Measurements from ENCODE around the gene DEFB119. TPM values are rescaled to one million over a fixed set of nuclear protein-coding genes. Genes with fewer than 3 reads are reported as not detected.

The DEFB119 gene
- total RNA-seq, 1 donor from 2014 or later: not detected

Other genes starting within 250 kb of the DEFB119 start
- gene DEFB115, start 132.9 kb downstream of the DEFB119 start, total RNA-seq: not detected in 2 replicates
- gene DEFB116, start 82.0 kb downstream of the DEFB119 start, total RNA-seq: not detected in 2 replicates
- not detected in 2 replicates for gene DEFB118, start 22.0 kb downstream of the DEFB119 start, total RNA-seq
- not detected in 2 replicates for gene DEFB121, start 15.6 kb upstream of the DEFB119 start, total RNA-seq
- not detected in 2 replicates for gene DEFB123, start 50.0 kb upstream of the DEFB119 start, total RNA-seq
- gene DEFB124, start 84.5 kb upstream of the DEFB119 start, total RNA-seq: not detected in 2 replicates
- gene REM1, start 84.7 kb upstream of the DEFB119 start, total RNA-seq: not detected in 2 replicates
- gene HM13, start 123.9 kb upstream of the DEFB119 start, total RNA-seq: 95.5 and 129 TPM in 2 replicates
- gene ID1, start 214.7 kb upstream of the DEFB119 start, total RNA-seq: 74.3 and 145 TPM in 2 replicates
- not detected in 2 replicates for gene COX4I2, start 247.3 kb upstream of the DEFB119 start, total RNA-seq

Measured in glomerular endothelial cell (primary cell).